ENCODE measurements around the gene GALNT12. TPM values are rescaled to one million over a fixed set of nuclear protein-coding genes. Genes with fewer than 3 reads are reported as not detected.
A peak's percentile ranks its signal among the peaks of the same experiment; 100 is the strongest.

The GALNT12 gene
- polyA plus RNA-seq, 1 donor (not counting 4 experiments of a cell fraction or from before 2014, with no cell fraction given), result 1.8 TPM

GRCh38 chr9:98849563-98849962, 42.1 kb downstream of the GALNT12 start:
- Histone ChIP-seq H3K36me3 (ENCODE audit: control insufficient read depth in 2 of 2, extremely low read depth in 1 of 2, insufficient read depth in 2 of 2, low read length in 2 of 2) (no peaks in the 10 kb centered on the region), H3K27ac (ENCODE audit: control insufficient read depth, insufficient read depth, low read length) (no peak overlapping the region), H3K4me3 (ENCODE audit: control insufficient read depth in 2 of 3, extremely low read depth in 1 of 3, insufficient read depth in 2 of 3, low read depth in 1 of 3, low read length in 3 of 3) (no peak overlapping the region), H3K4me2 (ENCODE audit: control insufficient read depth, extremely low read depth, insufficient read depth, low read depth, low read length) (no peak overlapping the region), H4K20me1 (ENCODE audit: control insufficient read depth, extremely low read depth, insufficient read depth, low read length) (no peaks in the 10 kb centered on the region), H3K79me2 (ENCODE audit: control insufficient read depth, insufficient read depth, low read length) (no peaks in the 10 kb centered on the region), H2AFZ (ENCODE audit: control insufficient read depth, low read length) (no peak overlapping the region), H3K9me1 (ENCODE audit: control insufficient read depth, extremely low read depth, insufficient read depth, low read length) (no peaks in the 10 kb centered on the region), H3K9me3 (ENCODE audit: control insufficient read depth, low read depth, low read length) (no peaks in the 10 kb centered on the region), H3K4me1 (ENCODE audit: control insufficient read depth, extremely low read depth, insufficient read depth, low read length) (peaks cover 15% of the 10 kb centered on the region), H3K27me3 (ENCODE audit: control insufficient read depth, extremely low read depth, insufficient read depth, low read length) (no peaks in the 10 kb centered on the region), H3K9ac (ENCODE audit: control insufficient read depth, extremely low read depth, insufficient read depth, low read length) (no peak overlapping the region)
- FAIRE-seq (no peak), DNase-seq (ENCODE audit: low read depth, low spot score) (no peak)
- dilution Hi-C loops (cut with MboI; ENCODE audit: extremely low pct_ligation_motif_present, low sequenced_read_pairs), result no loop called here
- no peak for TF ChIP-seq EZH2 (IDR thresholded peaks at IDR 0.05; ENCODE audit: low read length)
- no peak for TF ChIP-seq CTCF (optimal IDR thresholded peaks at IDR 0.05 in 1 of 3, IDR thresholded peaks at IDR 0.05 in 1 of 3, conservative IDR thresholded peaks at IDR 0.05 in 1 of 3; ENCODE audit: extremely low read depth in 1 of 3, insufficient read depth in 2 of 3, low read length in 3 of 3)

- Histone ChIP-seq H3K79me2 (ENCODE audit: control insufficient read depth, insufficient read depth, low read length) (no peaks in the 10 kb centered on the region), H3K9ac (ENCODE audit: control insufficient read depth, extremely low read depth, insufficient read depth, low read length) (no peak overlapping the region), H3K27ac (ENCODE audit: control insufficient read depth, insufficient read depth, low read length) (peak overlapping the region; percentile 21), H4K20me1 (ENCODE audit: control insufficient read depth, extremely low read depth, insufficient read depth, low read length) (no peaks in the 10 kb centered on the region), H3K9me3 (ENCODE audit: control insufficient read depth, low read depth, low read length) (no peaks in the 10 kb centered on the region), H3K9me1 (ENCODE audit: control insufficient read depth, extremely low read depth, insufficient read depth, low read length) (no peaks in the 10 kb centered on the region), H3K4me1 (ENCODE audit: control insufficient read depth, extremely low read depth, insufficient read depth, low read length) (peaks cover 15% of the 10 kb centered on the region), H3K27me3 (ENCODE audit: control insufficient read depth, extremely low read depth, insufficient read depth, low read length) (no peaks in the 10 kb centered on the region), H3K4me3 (ENCODE audit: control insufficient read depth in 2 of 3, extremely low read depth in 1 of 3, insufficient read depth in 2 of 3, low read depth in 1 of 3, low read length in 3 of 3) (no peak overlapping the region), H2AFZ (ENCODE audit: control insufficient read depth, low read length) (no peak overlapping the region), H3K36me3 (ENCODE audit: control insufficient read depth in 2 of 2, extremely low read depth in 1 of 2, insufficient read depth in 2 of 2, low read length in 2 of 2) (no peaks in the 10 kb centered on the region), H3K4me2 (ENCODE audit: control insufficient read depth, extremely low read depth, insufficient read depth, low read depth, low read length) (no peak overlapping the region)
- FAIRE-seq (no peak), DNase-seq (ENCODE audit: low read depth, low spot score) (no peak)
- dilution Hi-C loops (cut with MboI; ENCODE audit: extremely low pct_ligation_motif_present, low sequenced_read_pairs), result no loop called here
- no peak for TF ChIP-seq EZH2 (IDR thresholded peaks at IDR 0.05; ENCODE audit: low read length)
- TF ChIP-seq CTCF (optimal IDR thresholded peaks at IDR 0.05 in 1 of 3, IDR thresholded peaks at IDR 0.05 in 1 of 3, conservative IDR thresholded peaks at IDR 0.05 in 1 of 3; ENCODE audit: extremely low read depth in 1 of 3, insufficient read depth in 2 of 3, low read length in 3 of 3), result no peak
These were observed 43.6 kb downstream of the GALNT12 start for GRCh38 chr9:98850851-98851729.
